AG08396 (cell line): ENCODE measurements around the gene LRRC1.

ENCODE experiments used
- DNase-seq: peaks from one replicate; pipeline ENCODE4 v3.0.0; 2012; ENCODE audit warnings: low spot score, mixed read lengths

The LRRC1 gene

DNA sequence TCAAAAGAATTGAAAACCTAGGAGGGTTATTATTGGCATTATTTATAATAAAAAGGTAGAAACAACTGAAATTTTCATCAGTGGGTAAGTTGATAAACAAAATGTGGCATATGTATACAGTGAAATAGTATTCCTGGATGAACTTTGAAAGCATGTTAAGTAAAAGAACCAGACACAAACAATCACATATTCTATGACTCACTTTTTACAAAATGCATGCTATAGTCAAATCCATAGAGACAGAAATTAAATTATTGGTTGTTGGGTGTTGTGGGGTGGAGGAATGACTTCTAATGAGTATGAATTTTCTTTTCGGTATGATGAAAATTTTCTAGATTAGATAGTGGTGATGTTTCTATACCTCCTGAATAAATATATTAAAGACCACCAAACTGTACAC is 94.6 kb downstream of the LRRC1 start:
- no peak for DNase-seq

- no peak for DNase-seq
Observed at GRCh38 chr6:53892707-53893106, 97.9 kb downstream of the LRRC1 start.

- DNase-seq = peak; percentile 12
Observed at GRCh38 chr6:53894091-53894490, 99.3 kb downstream of the LRRC1 start.

- no peak for DNase-seq
Observed at GRCh38 chr6:53896196-53896595, 101.4 kb downstream of the LRRC1 start.

DNA sequence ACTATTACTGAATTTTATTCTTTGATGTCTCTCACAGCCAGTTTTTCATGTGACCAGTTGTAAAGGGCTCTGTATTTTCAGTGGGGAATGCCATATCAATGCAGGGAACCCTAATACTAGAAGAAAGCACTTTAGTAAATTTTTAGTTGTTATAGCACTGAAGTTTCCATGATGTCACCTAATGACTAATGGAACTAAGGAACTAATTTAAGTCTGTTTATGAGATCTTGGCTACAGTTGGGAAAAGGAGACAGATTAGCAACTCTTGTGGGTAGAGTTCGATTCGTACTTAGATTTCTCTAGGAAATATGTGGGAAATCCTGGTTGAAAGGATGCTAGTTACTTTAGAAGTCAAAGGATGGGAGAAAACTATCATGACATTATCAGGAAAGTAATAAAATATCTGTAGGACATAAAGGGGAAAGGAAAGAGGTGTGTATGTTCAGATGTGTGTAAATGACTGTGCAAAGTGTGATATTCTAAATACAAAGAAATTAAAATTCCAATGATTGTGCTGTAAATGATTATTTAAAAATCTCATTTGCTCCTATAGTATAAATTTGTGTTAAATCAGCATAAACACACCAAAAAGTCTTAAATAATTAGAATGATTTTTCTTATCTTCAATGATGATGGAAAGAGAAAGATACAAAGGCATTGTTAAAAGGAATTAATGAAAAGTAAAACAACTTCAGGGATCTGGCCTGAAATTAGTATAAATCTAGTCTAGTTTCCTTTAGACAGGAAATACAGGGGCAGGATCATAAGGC is 103.4 kb downstream of the LRRC1 start:
- peak; percentile 14 for DNase-seq

DNA sequence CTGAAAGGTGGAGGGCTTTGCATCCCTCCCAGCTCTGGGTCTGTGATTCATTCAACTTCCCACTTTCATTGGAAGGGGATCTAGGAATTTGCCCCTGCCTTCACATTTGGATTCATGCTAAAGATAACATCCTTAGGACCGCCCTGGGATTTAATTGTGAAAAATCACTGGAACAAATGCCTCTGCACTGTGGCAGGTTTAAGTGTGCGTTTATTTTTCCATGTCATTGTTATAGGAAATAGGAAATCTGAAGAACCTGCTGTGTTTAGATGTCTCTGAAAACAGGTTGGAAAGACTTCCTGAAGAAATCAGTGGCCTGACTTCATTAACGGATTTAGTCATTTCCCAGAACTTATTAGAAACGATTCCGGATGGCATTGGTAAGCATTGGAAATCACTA is 104.7 kb downstream of the LRRC1 start:
- DNase-seq = no peak

DNA sequence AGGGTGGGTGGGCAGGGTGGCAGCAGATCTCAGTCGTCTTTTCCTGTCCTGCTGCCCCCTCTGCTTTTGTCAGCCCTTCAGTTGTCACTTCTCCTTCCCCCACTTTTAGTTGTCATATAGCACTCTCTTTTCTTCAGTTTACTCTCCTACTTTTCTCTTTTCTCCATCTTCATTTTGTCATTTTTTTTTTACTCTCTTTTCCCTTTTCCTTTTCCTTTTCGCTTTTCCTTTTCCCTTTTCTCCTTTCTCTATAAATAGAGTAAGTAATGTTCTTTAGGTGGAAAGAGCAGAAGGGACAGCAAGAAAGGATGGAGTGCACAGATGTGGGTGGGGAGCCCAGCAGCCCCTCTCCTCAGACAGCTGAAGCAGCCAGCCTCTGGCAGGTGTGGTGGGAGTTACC is 108.6 kb downstream of the LRRC1 start:
- no peak for DNase-seq

GRCh38 chr6:53906103-53906502 is 111.3 kb downstream of the LRRC1 start:
- DNase-seq = no peak

- peak; percentile 42 for DNase-seq
Observed at GRCh38 chr6:53906842-53907241, 112.0 kb downstream of the LRRC1 start.

- no peak for DNase-seq
Observed at GRCh38 chr6:53910834-53911233, 116.0 kb downstream of the LRRC1 start.

GRCh38 chr6:53912661-53913060 is 117.9 kb downstream of the LRRC1 start:
- no peak for DNase-seq

GRCh38 chr6:53913286-53913685 is 118.5 kb downstream of the LRRC1 start:
- no peak for DNase-seq

DNA sequence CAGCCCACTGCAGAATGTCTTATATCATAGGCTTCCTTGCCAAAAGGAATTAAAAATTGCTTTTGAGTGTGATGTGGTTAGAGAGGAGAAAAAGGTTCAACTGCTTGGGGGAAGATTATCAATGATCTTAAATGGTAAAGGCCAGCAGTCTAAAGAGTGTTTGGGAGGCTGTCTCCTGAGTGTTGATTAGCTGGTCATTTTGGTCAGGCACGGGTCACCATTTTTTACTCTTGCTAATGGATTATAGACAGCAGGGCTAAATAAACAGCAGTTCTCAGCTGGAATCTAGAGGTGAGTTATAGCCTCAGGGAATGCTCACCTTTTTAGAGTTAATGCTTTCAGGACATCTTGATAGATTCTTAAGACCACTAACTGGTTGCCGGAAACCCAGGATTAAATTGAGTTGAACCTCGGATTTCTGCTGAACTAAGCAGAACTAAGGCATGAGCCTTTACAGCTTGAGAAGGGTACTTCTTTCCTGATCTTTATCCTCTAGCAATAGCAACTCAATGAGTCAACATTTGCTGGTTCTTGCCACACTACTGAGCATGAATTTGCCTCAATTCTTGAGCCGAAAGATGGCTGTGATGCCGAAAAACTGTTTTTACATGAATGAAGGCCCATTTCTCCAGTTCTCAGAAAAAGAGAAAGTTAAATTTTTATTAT is 120.4 kb downstream of the LRRC1 start:
- no peak for DNase-seq

- no peak for DNase-seq
Observed at GRCh38 chr6:53916804-53917463, 122.1 kb downstream of the LRRC1 start.

GRCh38 chr6:53917464-53917842 is 122.6 kb downstream of the LRRC1 start:
- no peak for DNase-seq

DNA sequence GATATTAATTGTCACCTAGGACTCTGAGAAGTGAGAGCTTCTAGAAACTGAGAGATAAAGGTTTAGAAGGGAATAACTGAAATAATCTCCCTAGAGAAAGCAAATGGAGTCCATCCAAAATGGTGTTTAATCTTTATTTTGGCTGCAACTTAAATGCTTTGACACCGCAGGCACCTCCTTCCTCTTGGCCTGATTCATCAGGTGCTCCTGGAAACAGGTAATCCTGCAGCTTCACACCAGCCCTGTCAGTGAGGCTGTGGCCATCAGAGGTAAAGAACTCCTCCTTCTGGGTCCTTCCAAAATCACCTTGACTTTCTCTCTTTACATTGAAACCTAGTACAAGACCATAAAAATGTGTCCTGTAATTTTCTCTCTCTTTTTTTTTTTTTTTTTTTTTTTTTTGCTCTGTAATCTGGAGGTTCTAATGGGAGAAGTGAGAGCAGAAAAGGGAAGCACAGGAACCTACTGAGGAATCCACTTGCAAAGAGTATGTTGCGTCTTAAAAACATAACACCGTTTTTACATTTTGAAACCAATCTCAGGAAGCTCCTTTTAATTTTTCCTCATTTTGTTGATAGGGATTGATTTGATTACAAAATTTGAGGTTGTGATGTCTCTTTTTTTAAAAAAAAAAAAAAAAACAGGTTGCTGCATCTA is 124.2 kb downstream of the LRRC1 start:
- no peak for DNase-seq

GRCh38 chr6:53919881-53920360 is 125.1 kb downstream of the LRRC1 start:
- no peak for DNase-seq

DNA sequence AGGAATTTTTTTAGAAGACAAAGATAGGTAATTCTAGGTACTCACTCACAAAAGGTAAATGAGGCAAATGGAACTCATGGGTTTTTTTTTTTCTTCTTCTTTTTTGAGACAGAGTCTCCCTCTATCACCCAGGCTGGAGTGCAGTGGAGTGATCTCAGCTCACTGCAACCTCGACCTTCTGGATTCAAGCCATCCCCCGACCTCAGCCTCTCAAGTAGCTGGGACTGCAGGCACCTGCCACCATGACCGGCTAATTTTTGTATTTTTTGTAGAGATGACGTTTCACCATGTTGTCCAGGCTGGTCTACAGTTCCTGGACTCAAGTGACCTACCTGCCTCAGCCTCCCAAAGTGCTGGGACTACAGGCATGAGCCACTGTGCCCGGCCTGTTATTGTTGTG is 126.1 kb downstream of the LRRC1 start:
- DNase-seq = no peak

DNA sequence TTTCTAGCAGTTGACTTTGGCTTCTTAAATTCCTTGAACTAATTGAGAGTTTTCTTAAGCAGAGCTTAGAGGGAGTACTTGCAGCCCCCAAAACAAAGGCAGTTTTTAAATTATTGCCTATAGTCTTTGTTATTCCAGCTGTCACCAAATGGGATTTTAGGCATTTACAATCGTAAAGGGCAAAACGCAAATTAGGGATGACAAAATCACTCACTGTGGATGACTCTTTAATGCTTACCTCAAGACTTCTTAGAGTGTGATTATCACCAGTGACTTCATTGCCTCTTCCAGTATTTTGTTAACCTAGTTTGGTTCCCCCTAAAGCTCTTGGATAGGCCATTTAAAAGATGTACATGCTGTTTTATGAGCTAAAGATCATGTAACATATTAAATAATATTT is 126.8 kb downstream of the LRRC1 start:
- no peak for DNase-seq

DNA sequence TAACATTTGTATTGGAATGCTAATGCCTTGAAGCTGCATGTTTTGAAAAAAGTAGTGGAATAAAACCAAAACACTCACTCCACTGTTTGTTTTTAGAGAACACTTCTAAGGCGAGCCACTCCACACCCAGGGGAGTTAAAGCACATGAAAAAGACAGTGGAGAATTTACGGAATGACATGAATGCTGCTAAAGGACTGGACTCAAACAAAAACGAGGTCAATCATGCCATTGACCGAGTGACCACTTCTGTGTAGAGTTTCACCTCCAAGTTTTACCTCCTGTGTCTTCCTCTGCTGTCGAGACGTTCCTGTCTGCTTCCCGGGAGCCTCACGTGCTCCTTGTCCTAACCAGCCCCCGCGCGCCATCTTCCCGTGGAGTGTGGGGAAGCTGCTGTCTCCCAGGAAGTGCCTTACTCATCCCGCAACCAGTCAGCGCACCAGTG is 127.8 kb downstream of the LRRC1 start:
- no peak for DNase-seq

DNA sequence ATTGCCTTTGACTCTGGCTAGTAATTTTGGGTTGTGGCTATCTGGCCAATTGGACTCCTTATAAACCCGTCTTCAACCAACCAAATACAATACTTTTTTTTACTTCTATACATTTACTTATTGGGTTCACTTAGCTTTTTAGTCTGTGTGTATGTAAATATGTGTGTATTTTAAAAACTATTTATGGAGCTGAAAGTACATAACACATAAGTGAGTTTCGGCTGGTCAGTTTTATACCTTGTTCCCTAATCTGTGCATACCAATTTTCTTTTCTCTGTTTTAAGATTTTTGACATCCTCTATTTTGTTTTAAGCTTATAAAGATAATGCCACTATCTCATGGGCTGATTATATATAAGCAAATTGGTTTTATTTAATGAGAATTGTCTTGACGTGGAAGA is 129.5 kb downstream of the LRRC1 start:
- no peak for DNase-seq

GRCh38 chr6:53924821-53925422 is 130.1 kb downstream of the LRRC1 start:
- no peak for DNase-seq
